Breast epithelium (tissue), 3 donors: Measurements from ENCODE around the gene MXRA8.

Source experiments
- CTCF ChIP-seq, 3 donors: fragments of 450-650 bp; IDR thresholded peaks; one replicate each; pipeline ENCODE4 v1.5.1; 2016 to 2017; ENCODE audit warnings: antibody characterized with exemption in 3 of 3, mild to moderate bottlenecking in 3 of 3, moderate library complexity in 3 of 3
- POLR2A ChIP-seq: fragments of 450-650 bp; IDR thresholded peaks from one replicate; pipeline ENCODE4 v1.6.1; 2016; ENCODE audit warnings: antibody characterized with exemption, mild to moderate bottlenecking, moderate library complexity
- POLR2AphosphoS5 ChIP-seq, 3 donors: sonication (generic); formaldehyde crosslinking; IDR thresholded peaks; one replicate each; pipeline ENCODE4 v1.6.1; 2017; ENCODE audit warnings: antibody characterized with exemption in 3 of 3

GRCh38 chr1:1338278-1338677 is 20.1 kb downstream of the MXRA8 start:
- TF ChIP-seq POLR2A, result no peak
- no peak for TF ChIP-seq POLR2AphosphoS5 (IDR thresholded peaks at IDR 0.05)
- TF ChIP-seq CTCF (IDR thresholded peaks at IDR 0.05), result no peak
